K562 (cell line): ENCODE data around the gene MEFV. TPM values are rescaled to one million over a fixed set of nuclear protein-coding genes. Genes with fewer than 3 reads are reported as not detected.

Experiments
- CEBPG ChIP-seq, 3 experiments: fragments of 200-800 bp in 1 of 3; sonication (Bioruptor generic) in 1 of 3; sonication (generic) in 1 of 3; formaldehyde crosslinking in 1 of 3; IDR thresholded peaks in 2 of 3; conservative IDR thresholded peaks in 1 of 3; 2 replicates each; pipeline versions ENCODE4 v1.6.1 to v1.8.0; 2016 to 2022; ENCODE audit warnings: missing compliant biosample characterization in 2 of 3, missing genetic modification characterization in 2 of 3, mild to moderate bottlenecking in 1 of 3, missing genetic modification reagents in 1 of 3
- CSDE1 ChIP-seq, 2 experiments: fragments of 450-650 bp; IDR thresholded peaks; 2 replicates each; pipeline ENCODE4 v1.6.1; 2016; ENCODE audit warnings: mild to moderate bottlenecking in 1 of 2
- GABPA ChIP-seq: fragments of 200-800 bp; sonication (Bioruptor generic); conservative IDR thresholded peaks from 2 replicates; pipeline ENCODE4 v1.6.1; 2016; ENCODE audit warnings: low read depth, missing genetic modification characterization, missing compliant biosample characterization
- HIVEP1 ChIP-seq: fragments of 250-450 bp; sonication (Bioruptor Pico); IDR thresholded peaks from 2 replicates; pipeline ENCODE4 v1.4.0; 2020; ENCODE audit warnings: mild to moderate bottlenecking
- IRF2 ChIP-seq: sonication (generic); formaldehyde crosslinking; IDR thresholded peaks from 2 replicates; pipeline ENCODE4 v1.8.1; 2022; ENCODE audit warnings: mild to moderate bottlenecking, missing genetic modification reagents
- MEF2A ChIP-seq: IDR thresholded peaks from 2 replicates; pipeline ENCODE4 v1.6.1; 2011; ENCODE audit warnings: low read depth, mild to moderate bottlenecking, low read length, moderate library complexity; ENCODE audit not compliant: control insufficient read depth
- MEF2D ChIP-seq: conservative IDR thresholded peaks from 2 replicates; pipeline ENCODE4 v1.6.1; 2016; ENCODE audit warnings: low read depth, missing genetic modification characterization, missing compliant biosample characterization
- NFXL1 ChIP-seq: fragments of 450-650 bp; formaldehyde crosslinking; IDR thresholded peaks from 2 replicates; pipeline ENCODE4 v1.4.0; 2021; ENCODE audit warnings: mild to moderate bottlenecking
- PCBP1 ChIP-seq: fragments of 200-400 bp; formaldehyde crosslinking; IDR thresholded peaks from 2 replicates; pipeline ENCODE4 v1.6.1; 2018; ENCODE audit warnings: mild to moderate bottlenecking, low read depth, low read length; ENCODE audit not compliant: poor library complexity, severe bottlenecking
- TEAD1 ChIP-seq, 2 experiments: fragments of 450-650 bp in 1 of 2; sonication (generic) in 1 of 2; formaldehyde crosslinking; IDR thresholded peaks; 2 replicates each; pipeline versions ENCODE4 v1.4.0 to v1.8.0; 2020 to 2022; ENCODE audit warnings: mild to moderate bottlenecking in 2 of 2, missing genetic modification reagents in 1 of 2
- ZFX ChIP-seq: sonication (generic); formaldehyde crosslinking; IDR thresholded peaks from 2 replicates; pipeline ENCODE4 v1.8.0; 2022; ENCODE audit warnings: mild to moderate bottlenecking, missing genetic modification reagents, moderate library complexity
- ZKSCAN8 ChIP-seq: fragments of 200-800 bp; sonication (Bioruptor generic); IDR thresholded peaks from 2 replicates; pipeline ENCODE4 v1.6.1; 2016; ENCODE audit warnings: missing genetic modification characterization, missing compliant biosample characterization
- ZNF184 ChIP-seq: sonication (generic); formaldehyde crosslinking; IDR thresholded peaks from 2 replicates; pipeline ENCODE4 v1.5.0; 2020; ENCODE audit warnings: missing genetic modification reagents
- ZNF444 ChIP-seq: fragments of 250-450 bp; sonication (Bioruptor Pico); IDR thresholded peaks from 2 replicates; pipeline ENCODE4 v1.4.0; 2020; ENCODE audit warnings: mild to moderate bottlenecking, moderate library complexity
- ZNF449 ChIP-seq: fragments of 250-450 bp; sonication (Bioruptor Pico); IDR thresholded peaks from 2 replicates; pipeline ENCODE4 v1.8.0; 2022; ENCODE audit warnings: moderate library complexity, mild to moderate bottlenecking, inconsistent platforms
- ZNF764 ChIP-seq: fragments of 250-450 bp; sonication (Bioruptor Pico); IDR thresholded peaks from 2 replicates; pipeline ENCODE4 v1.4.0; 2020; ENCODE audit warnings: low read depth, mild to moderate bottlenecking, moderate library complexity
- polyA plus RNA-seq, 8 experiments: library from polyadenylated mRNA; depleted of rRNA in 4 of 8; stranded (reverse) in 5 of 8; unstranded in 3 of 8; fragments of >200 nt; fragmentation: Nextera tagmentation in 2 of 8; fragmentation: Illumina TruSeq in 1 of 8; extraction: Ambion mirVana in 2 of 8; extraction: Trizol in 1 of 8; gene quantifications; 2 replicates each; pipeline versions ENCODE4 v1.2.1 to v1.2.3, GENCODE V29; 2011 to 2014; ENCODE audit warnings: inconsistent platforms in 1 of 8, missing spikeins in 1 of 8
- total RNA-seq, 7 experiments: library from RNA; depleted of rRNA in 6 of 7; stranded (reverse); fragments of >200 nt in 6 of 7; fragmentation: Illumina TruSeq in 2 of 7; extraction: Trizol in 2 of 7; gene quantifications; 2 replicates each; pipeline versions ENCODE4 v1.2.1 to v1.2.3, GENCODE V29; 2011 to 2021; ENCODE audit warnings: low replicate concordance in 1 of 7
- TF ChIP-seq, protein P1 (sequence below): fragments of 250-450 bp; sonication (Bioruptor Pico); IDR thresholded peaks from 2 replicates; pipeline ENCODE4 v1.4.0; 2020
- TF ChIP-seq, protein P2 (sequence below): IDR thresholded peaks from 3 replicates; pipeline ENCODE4 v1.6.1; 2011; ENCODE audit warnings: borderline replicate concordance, mild to moderate bottlenecking; ENCODE audit not compliant: insufficient read length, insufficient read depth

MEFV gene
- total and polyA plus RNA-seq, 9 of the 15 experiments (the other 6 are each of a cell fraction or from before 2014, with no cell fraction given), result 0.14 TPM; not detected in 8

GRCh38 chr16:3283543-3284447, 27.4 kb upstream of the MEFV start (continued):
- peak; percentile 34; the same call in 1 of the 2 replicates for TF ChIP-seq IRF2 (CRISPR knock-in tag)
- no peak for TF ChIP-seq CSDE1 (IDR thresholded peaks at IDR 0.05)
- no peak for TF ChIP-seq MEF2D
- peak; percentile 87 for TF ChIP-seq GABPA (tag)
- no peak for TF ChIP-seq NFXL1 (CRISPR knock-in tag)
- TF ChIP-seq, protein P1, sequence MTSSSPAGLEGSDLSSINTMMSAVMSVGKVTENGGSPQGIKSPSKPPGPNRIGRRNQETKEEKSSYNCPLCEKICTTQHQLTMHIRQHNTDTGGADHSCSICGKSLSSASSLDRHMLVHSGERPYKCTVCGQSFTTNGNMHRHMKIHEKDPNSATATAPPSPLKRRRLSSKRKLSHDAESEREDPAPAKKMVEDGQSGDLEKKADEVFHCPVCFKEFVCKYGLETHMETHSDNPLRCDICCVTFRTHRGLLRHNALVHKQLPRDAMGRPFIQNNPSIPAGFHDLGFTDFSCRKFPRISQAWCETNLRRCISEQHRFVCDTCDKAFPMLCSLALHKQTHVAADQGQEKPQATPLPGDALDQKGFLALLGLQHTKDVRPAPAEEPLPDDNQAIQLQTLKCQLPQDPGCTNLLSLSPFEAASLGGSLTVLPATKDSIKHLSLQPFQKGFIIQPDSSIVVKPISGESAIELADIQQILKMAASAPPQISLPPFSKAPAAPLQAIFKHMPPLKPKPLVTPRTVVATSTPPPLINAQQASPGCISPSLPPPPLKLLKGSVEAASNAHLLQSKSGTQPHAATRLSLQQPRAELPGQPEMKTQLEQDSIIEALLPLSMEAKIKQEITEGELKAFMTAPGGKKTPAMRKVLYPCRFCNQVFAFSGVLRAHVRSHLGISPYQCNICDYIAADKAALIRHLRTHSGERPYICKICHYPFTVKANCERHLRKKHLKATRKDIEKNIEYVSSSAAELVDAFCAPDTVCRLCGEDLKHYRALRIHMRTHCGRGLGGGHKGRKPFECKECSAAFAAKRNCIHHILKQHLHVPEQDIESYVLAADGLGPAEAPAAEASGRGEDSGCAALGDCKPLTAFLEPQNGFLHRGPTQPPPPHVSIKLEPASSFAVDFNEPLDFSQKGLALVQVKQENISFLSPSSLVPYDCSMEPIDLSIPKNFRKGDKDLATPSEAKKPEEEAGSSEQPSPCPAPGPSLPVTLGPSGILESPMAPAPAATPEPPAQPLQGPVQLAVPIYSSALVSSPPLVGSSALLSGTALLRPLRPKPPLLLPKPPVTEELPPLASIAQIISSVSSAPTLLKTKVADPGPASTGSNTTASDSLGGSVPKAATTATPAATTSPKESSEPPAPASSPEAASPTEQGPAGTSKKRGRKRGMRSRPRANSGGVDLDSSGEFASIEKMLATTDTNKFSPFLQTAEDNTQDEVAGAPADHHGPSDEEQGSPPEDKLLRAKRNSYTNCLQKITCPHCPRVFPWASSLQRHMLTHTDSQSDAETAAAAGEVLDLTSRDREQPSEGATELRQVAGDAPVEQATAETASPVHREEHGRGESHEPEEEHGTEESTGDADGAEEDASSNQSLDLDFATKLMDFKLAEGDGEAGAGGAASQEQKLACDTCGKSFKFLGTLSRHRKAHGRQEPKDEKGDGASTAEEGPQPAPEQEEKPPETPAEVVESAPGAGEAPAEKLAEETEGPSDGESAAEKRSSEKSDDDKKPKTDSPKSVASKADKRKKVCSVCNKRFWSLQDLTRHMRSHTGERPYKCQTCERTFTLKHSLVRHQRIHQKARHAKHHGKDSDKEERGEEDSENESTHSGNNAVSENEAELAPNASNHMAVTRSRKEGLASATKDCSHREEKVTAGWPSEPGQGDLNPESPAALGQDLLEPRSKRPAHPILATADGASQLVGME (CRISPR knock-in tag), result peak; percentile 84; the same call in 1 of the 2 replicates
- no peak for TF ChIP-seq ZNF184 (CRISPR knock-in tag)
- TF ChIP-seq PCBP1, result no peak
- TF ChIP-seq MEF2A, result no peak
- TF ChIP-seq ZKSCAN8 (CRISPR knock-in tag), result no peak
- no peak for TF ChIP-seq CEBPG (CRISPR knock-in tag; IDR thresholded peaks at IDR 0.05)
- no peak for TF ChIP-seq CEBPG (tag; conservative IDR thresholded peaks at IDR 0.05 in 1 of 2, IDR thresholded peaks at IDR 0.05 in 1 of 2)
- peak; percentile 86; the same call in 1 of the 2 replicates for TF ChIP-seq ZFX (CRISPR knock-in tag)
- TF ChIP-seq HIVEP1, result no peak
- TF ChIP-seq, protein P2, sequence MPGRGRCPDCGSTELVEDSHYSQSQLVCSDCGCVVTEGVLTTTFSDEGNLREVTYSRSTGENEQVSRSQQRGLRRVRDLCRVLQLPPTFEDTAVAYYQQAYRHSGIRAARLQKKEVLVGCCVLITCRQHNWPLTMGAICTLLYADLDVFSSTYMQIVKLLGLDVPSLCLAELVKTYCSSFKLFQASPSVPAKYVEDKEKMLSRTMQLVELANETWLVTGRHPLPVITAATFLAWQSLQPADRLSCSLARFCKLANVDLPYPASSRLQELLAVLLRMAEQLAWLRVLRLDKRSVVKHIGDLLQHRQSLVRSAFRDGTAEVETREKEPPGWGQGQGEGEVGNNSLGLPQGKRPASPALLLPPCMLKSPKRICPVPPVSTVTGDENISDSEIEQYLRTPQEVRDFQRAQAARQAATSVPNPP, result no peak
- 0 out of 2 replicates have a peak, but pooled peaks have one; percentile 30 for TF ChIP-seq ZNF449 (CRISPR knock-in tag)
- TF ChIP-seq TEAD1 (CRISPR knock-in tag; IDR thresholded peaks at IDR 0.05), result no peak
- no peak for TF ChIP-seq ZNF764 (CRISPR knock-in tag)
- 0 out of 2 replicates have a peak, but pooled peaks have one; percentile 22 for TF ChIP-seq ZNF444 (CRISPR knock-in tag)
